Measurements from ENCODE around the gene TET2. TPM values are rescaled to one million over a fixed set of nuclear protein-coding genes. Genes with fewer than 3 reads are reported as not detected.

The TET2 gene
- total RNA-seq, 1 experiment from 2014 or later, result 7.0 TPM

- no peak for DNase-seq (ENCODE audit: low read depth, low spot score)
- no peaks in the 10 kb centered on the region for H3K4me1 ChIP-seq (ENCODE audit: control insufficient read depth, insufficient read depth, low read length)
- H3K4me3 ChIP-seq (ENCODE audit: low read depth in 2 of 2, low read length in 2 of 2), result no peak overlapping the region
- CTCF ChIA-PET, result no interaction called here
- H3K9me3 ChIP-seq (ENCODE audit: control insufficient read depth, insufficient read depth, low read depth, low read length), result no peaks in the 10 kb centered on the region
- H3K27ac ChIP-seq (ENCODE audit: low read length), result no peak overlapping the region
- POLR2A ChIA-PET, result no interaction called here
- H3K27me3 ChIP-seq (ENCODE audit: control insufficient read depth, insufficient read depth, low read length), result no peaks in the 10 kb centered on the region
- H3K36me3 ChIP-seq (ENCODE audit: control insufficient read depth, insufficient read depth, low read length), result no peaks in the 10 kb centered on the region
- no peak for ATAC-seq
- intact Hi-C loops (cut with micrococcal nuclease; ENCODE audit: unreplicated experiment) (no loop called here), in situ Hi-C loops (cut with HindIII; ENCODE audit: low pct_unique_long_range_greater_than_20kb, low sequenced_read_pairs) (no loop called here)
- no TSS peak for BruUV-seq (replicated peaks)
- TF ChIP-seq SIN3A (IDR thresholded peaks at IDR 0.05; ENCODE audit: borderline replicate concordance, insufficient read depth, low read depth, low read length), result no peak
- TF ChIP-seq TCF7L2 (IDR thresholded peaks at IDR 0.05; ENCODE audit: low read depth, low read length), result no peak
- TF ChIP-seq POLR2AphosphoS5 (IDR thresholded peaks at IDR 0.05; ENCODE audit: low read depth, low read length), result no peak
Observed at GRCh38 chr4:105164548-105164947, 17.9 kb downstream of the TET2 start.

GRCh38 chr4:105166066-105166465, 19.4 kb downstream of the TET2 start:
- in situ Hi-C loops (cut with HindIII; ENCODE audit: low pct_unique_long_range_greater_than_20kb, low sequenced_read_pairs) (no loop called here), intact Hi-C loops (cut with micrococcal nuclease; ENCODE audit: unreplicated experiment) (no loop called here)
- Histone ChIP-seq H3K4me1 (ENCODE audit: control insufficient read depth, insufficient read depth, low read length) (no peaks in the 10 kb centered on the region), H3K27me3 (ENCODE audit: control insufficient read depth, insufficient read depth, low read length) (no peaks in the 10 kb centered on the region), H3K4me3 (ENCODE audit: low read depth in 2 of 2, low read length in 2 of 2) (no peak overlapping the region), H3K27ac (ENCODE audit: low read length) (no peak overlapping the region), H3K9me3 (ENCODE audit: control insufficient read depth, insufficient read depth, low read depth, low read length) (no peaks in the 10 kb centered on the region), H3K36me3 (ENCODE audit: control insufficient read depth, insufficient read depth, low read length) (no peaks in the 10 kb centered on the region)
- POLR2A ChIA-PET, result no interaction called here
- no peak for TF ChIP-seq POLR2AphosphoS5 (IDR thresholded peaks at IDR 0.05; ENCODE audit: low read depth, low read length)
- no peak for TF ChIP-seq TCF7L2 (IDR thresholded peaks at IDR 0.05; ENCODE audit: low read depth, low read length)
- no peak for TF ChIP-seq CTCF (IDR thresholded peaks at IDR 0.05)
- TF ChIP-seq REST (IDR thresholded peaks at IDR 0.05; ENCODE audit: insufficient read depth in 1 of 2, low read depth in 2 of 2, low read length in 1 of 2), result no peak
- TF ChIP-seq SIN3A (IDR thresholded peaks at IDR 0.05; ENCODE audit: borderline replicate concordance, insufficient read depth, low read depth, low read length), result no peak
- ATAC-seq (no peak), DNase-seq (ENCODE audit: low read depth, low spot score) (no peak)
- no TSS peak for BruUV-seq (replicated peaks)
- CTCF ChIA-PET, result no interaction called here

GRCh38 chr4:105170711-105171110, 24.0 kb downstream of the TET2 start:
- Histone ChIP-seq H3K27me3 (ENCODE audit: control insufficient read depth, insufficient read depth, low read length) (no peaks in the 10 kb centered on the region), H3K4me3 (ENCODE audit: low read depth in 2 of 2, low read length in 2 of 2) (no peak overlapping the region), H3K4me1 (ENCODE audit: control insufficient read depth, insufficient read depth, low read length) (no peaks in the 10 kb centered on the region), H3K36me3 (ENCODE audit: control insufficient read depth, insufficient read depth, low read length) (no peaks in the 10 kb centered on the region), H3K27ac (ENCODE audit: low read length) (no peak overlapping the region), H3K9me3 (ENCODE audit: control insufficient read depth, insufficient read depth, low read depth, low read length) (no peaks in the 10 kb centered on the region; the same call in 1 of the 2 replicates)
- ChIA-PET CTCF (no interaction called here), POLR2A (no interaction called here)
- DNase-seq (ENCODE audit: low read depth, low spot score) (no peak), ATAC-seq (no peak)
- in situ Hi-C loops (cut with HindIII; ENCODE audit: low pct_unique_long_range_greater_than_20kb, low sequenced_read_pairs) (no loop called here), intact Hi-C loops (cut with micrococcal nuclease; ENCODE audit: unreplicated experiment) (no loop called here)
- BruUV-seq (replicated peaks), result no TSS peak
- TF ChIP-seq REST (IDR thresholded peaks at IDR 0.05; ENCODE audit: insufficient read depth in 1 of 2, low read depth in 2 of 2, low read length in 1 of 2) (no peak), CTCF (IDR thresholded peaks at IDR 0.05) (no peak)

Measured in Panc1 (cell line).